Measurements from ENCODE around the gene POTEM.
"Not testable (repeated sequence)": the region's sequence is repeated elsewhere in the genome, so short reads cannot be mapped to it uniquely, and the experiment has no call there.

- TF ChIP-seq EZH2 (IDR thresholded peaks at IDR 0.05; ENCODE audit: insufficient read depth, poor library complexity, severe bottlenecking); EZH2phosphoT487 (IDR thresholded peaks at IDR 0.05; ENCODE audit: insufficient read depth, low read depth): not testable (repeated sequence)
Observed at GRCh38 chr14:18936848-18937247, 30.4 kb upstream of the POTEM start.

All from GM23248 (cell line).